AG08396 (cell line): ENCODE results near the gene CEP57.
A peak's percentile ranks its signal among the peaks of the same experiment; 100 is the strongest.
"Not testable (repeated sequence)": the region's sequence is repeated elsewhere in the genome, so short reads cannot be mapped to it uniquely, and the experiment has no call there.

Source experiments
- DNase-seq: peaks from one replicate; pipeline ENCODE4 v3.0.0; 2012; ENCODE audit warnings: low spot score, mixed read lengths

The CEP57 gene

GRCh38 chr11:95854362-95854761 lies 64.1 kb downstream of the CEP57 start:
- not testable (repeated sequence) for DNase-seq

GRCh38 chr11:95860024-95860423 lies 69.7 kb downstream of the CEP57 start:
- not testable (repeated sequence) for DNase-seq

- no peak for DNase-seq
Observed at GRCh38 chr11:95863486-95864140, 73.3 kb downstream of the CEP57 start.

GRCh38 chr11:95867105-95867504 lies 76.8 kb downstream of the CEP57 start:
- no peak for DNase-seq

GRCh38 chr11:95870877-95871276 lies 80.6 kb downstream of the CEP57 start:
- not testable (repeated sequence) for DNase-seq

GRCh38 chr11:95877291-95877690 lies 87.0 kb downstream of the CEP57 start:
- DNase-seq: peak; percentile 61
